ENCODE results near the gene MED22.

The MED22 gene

DNA sequence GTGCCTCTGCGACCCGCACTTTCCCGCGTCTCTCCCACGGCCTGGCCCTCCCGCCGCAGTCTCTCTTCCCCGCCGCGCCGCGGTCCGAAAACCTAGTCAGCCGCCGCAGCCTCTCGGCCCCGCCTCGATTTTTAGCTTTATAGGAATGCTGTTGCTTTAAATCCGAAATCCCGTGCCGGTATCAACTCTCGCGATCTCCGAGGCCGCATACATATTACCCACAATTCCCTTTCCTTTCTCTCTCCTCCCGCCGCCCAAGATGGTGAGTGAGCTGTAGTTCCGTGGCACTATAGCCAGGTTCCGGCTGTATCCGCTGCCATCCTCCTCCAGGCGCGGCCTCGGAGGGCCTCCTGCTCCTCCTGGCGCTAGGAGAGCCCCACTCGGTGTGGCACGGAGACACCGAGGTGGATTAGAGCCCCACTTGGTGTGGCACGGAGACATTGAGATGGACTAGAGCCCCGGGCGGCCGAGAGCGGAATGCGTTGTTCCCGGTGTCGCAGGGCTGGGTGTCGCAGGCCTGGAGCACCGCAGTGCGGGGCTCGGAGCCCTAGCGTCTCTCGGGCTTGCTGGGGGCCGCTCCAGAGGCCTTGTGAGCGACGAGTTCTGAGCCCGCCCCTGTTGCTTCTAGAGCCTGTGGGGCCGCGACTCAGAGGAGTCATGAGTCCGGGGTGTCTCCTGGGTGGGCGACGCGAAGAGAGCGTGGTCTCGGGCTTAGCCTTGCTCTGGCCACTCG is at the start of gene MED22, which contains the start of gene RPL7A:
TSS of gene MED22 (minus strand) at position 147 of the 733 bp plus-strand sequence. CDS start 1,469 bp downstream, outside the sequence.
TSS of gene RPL7A (plus strand) at position 234 of the 733 bp plus-strand sequence. CDS start at position 260, 26 bp downstream.
- TF ChIP-seq GATA3 (IDR thresholded peaks at IDR 0.05; ENCODE audit: low read depth, low read length) (no peak), GATA2 (IDR thresholded peaks at IDR 0.05; ENCODE audit: low read depth, low read length) (no peak)

DNA sequence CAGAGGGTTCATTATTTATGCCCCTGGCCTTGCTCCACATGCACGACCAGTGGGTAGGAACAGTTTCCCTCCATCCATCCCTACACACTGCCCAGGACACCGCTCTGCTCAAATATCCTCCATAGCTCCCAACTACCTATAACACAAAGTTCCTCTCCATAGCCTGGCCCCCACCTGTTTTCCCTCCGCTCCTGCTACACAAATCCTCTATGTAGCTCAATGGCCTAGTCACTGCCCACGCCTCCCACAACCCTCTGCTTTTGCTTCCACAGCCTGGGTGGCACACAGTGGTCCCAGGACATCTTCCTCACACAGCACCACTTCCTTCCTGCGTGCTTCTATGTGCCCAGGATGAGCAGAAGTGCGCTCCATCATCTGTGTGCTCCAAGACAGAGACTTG is 49.4 kb upstream of the MED22 start:
- TF ChIP-seq GATA3 (IDR thresholded peaks at IDR 0.05; ENCODE audit: low read depth, low read length): no peak
- no peak for TF ChIP-seq GATA2 (IDR thresholded peaks at IDR 0.05; ENCODE audit: low read depth, low read length)

DNA sequence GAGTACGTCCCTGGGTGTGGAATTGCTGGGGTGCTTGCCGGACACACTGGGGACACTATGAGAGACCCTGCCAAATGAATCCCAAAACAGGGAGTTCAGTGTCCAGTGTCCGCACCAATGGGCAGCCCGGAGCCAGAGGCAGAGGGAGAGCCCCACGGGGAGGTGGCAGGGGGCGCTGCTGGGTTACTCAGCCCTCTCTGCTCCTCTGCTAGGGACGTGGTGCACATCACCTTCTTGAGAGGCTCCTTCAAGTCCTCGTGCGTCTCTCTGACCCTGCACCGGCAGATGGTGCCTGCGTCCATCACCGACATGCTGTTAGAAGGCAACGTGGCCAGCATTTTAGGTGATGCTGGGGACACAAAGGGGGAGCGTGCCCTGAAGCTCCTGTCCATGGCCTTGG is 49.0 kb upstream of the MED22 start:
- TF ChIP-seq GATA2 (IDR thresholded peaks at IDR 0.05; ENCODE audit: low read depth, low read length) (no peak), GATA3 (IDR thresholded peaks at IDR 0.05; ENCODE audit: low read depth, low read length) (no peak)

DNA sequence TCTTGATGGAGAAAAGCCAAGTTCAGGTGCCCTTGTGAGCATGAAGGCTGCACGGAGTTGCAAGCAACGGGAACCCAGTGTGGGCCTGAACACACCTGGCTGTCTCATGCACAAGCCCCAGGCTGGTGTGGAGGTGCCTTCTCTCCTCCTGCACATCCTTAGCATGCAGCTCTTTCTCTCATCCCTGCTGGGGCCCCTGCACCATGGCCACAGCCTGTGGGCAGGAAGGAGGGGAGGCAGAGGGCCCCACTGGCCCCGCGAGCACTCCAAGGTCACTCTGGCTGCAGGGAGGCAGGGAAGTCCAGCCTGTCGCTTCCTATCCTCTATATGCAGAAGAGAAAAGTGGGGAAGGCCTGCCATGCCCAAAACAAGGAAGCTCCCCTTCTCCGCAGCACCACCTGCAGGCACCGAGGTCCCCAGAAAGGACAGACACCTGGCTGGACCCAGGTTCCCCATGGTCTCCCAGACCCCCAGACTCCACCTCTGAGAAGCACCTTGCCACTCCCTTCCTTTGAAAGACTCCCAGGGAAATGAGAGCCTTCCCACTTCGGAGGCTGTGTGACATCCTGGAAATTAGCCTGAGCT is 46.8 kb upstream of the MED22 start:
- TF ChIP-seq GATA2 (IDR thresholded peaks at IDR 0.05; ENCODE audit: low read depth, low read length) (no peak), GATA3 (IDR thresholded peaks at IDR 0.05; ENCODE audit: low read depth, low read length) (no peak)

DNA sequence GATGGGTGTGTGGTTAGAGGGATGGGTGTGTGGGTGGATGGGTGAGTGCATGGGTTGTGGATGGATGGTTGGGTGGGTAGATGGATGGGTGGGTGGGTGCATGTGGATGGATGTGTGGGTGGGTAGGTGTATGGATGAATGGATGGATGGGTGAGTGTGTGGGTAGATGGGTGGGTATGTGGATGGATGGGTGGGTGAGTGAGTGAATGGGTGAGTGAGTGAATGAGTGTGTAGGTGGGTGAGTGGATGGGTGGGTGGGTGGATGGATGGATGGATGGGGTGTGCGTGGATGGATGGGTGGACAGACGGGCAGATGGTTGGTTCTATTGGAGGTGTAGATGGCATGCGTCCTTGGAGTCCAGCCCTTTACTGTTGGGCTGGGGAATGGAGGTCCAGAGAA is 45.5 kb upstream of the MED22 start:
- no peak for TF ChIP-seq GATA2 (IDR thresholded peaks at IDR 0.05; ENCODE audit: low read depth, low read length)
- TF ChIP-seq GATA3 (IDR thresholded peaks at IDR 0.05; ENCODE audit: low read depth, low read length): no peak

DNA sequence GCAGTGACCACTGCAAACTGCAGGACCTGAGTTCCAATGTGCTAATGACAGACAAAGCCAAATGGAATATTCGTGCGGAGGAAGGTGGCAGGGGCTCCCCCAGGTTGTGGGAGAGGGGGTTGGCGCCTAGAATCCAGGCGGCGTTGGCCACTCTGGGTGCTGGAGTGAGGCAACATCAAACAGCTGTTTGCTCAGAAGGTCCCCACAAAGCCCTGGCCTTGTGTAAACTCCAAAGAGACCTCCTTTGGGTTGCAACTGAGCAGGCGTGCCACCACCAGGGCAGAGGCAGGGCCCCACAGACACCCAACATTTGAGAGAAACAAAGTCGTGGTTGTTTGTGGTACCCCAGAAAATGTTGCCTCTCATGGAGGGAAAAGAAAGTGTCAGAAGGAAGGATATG is 42.8 kb upstream of the MED22 start:
- TF ChIP-seq GATA3 (IDR thresholded peaks at IDR 0.05; ENCODE audit: low read depth, low read length) (no peak), GATA2 (IDR thresholded peaks at IDR 0.05; ENCODE audit: low read depth, low read length) (no peak)

DNA sequence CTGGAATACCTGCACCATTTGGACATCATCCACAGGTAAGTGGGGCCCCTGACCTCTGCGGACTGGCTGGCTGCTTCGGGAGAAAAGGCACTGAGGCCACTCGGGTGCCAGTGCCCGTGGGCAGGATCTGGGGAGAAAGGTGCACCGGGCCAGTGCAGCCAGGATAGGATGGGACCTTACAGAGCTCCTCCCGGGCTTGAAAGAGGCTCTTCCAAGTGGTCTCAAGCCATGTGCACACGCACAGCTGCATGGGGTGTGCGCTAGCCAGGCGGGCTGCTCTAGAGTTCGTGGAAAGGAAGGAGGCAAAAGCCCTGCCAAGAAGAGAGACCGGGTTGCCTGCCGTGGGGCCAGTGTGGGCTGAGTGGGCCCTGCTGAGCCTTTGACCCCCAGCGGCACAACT is 41.6 kb upstream of the MED22 start:
- no peak for TF ChIP-seq GATA3 (IDR thresholded peaks at IDR 0.05; ENCODE audit: low read depth, low read length)
- TF ChIP-seq GATA2 (IDR thresholded peaks at IDR 0.05; ENCODE audit: low read depth, low read length): no peak

DNA sequence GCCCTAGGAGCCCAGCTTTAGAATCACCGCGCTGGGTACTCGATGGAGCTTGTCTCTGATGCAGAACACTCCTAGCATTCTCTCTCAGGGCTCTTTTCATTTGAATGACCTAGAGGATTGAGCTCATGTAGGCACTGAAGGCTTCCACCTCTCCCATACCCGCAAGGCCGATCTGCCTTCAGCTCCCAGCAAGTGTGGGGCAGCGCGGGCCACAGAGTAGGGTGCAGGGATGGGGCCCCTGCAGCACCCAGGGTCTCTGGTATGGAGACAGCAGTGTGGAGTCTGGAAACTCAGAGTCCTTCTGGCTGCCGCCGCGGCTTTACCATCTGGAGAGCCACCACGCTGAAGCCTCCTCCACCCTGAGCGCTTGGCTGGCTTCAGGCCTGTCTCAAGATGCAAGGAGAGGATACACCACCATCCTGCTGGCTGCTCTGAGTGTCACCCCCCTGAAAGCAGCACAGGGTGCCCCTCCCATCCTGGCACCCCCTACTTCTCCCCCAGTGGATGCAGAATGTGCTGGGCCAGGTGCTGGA is 41.2 kb upstream of the MED22 start:
- TF ChIP-seq GATA3 (IDR thresholded peaks at IDR 0.05; ENCODE audit: low read depth, low read length) (no peak), GATA2 (IDR thresholded peaks at IDR 0.05; ENCODE audit: low read depth, low read length) (no peak)

DNA sequence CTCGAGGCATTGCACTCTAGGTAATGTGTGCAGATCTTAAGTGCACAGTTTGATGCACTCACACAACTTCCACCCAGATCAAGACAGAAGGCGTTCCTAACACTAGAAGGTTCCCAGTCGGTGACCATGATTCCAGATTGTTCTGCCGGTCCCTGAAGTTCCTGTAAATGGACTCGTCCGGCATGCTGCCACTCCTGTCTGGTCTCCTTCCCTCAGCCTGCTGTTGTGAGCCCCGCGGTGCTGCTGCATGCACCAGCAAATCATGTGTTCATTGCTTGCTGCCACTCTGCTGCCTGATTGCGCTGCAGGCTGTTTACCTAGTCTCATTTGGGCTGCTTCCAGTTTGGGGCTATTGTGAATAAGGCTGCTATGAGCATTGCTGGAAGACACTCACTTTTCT is 39.7 kb upstream of the MED22 start:
- TF ChIP-seq GATA3 (IDR thresholded peaks at IDR 0.05; ENCODE audit: low read depth, low read length) (no peak), GATA2 (IDR thresholded peaks at IDR 0.05; ENCODE audit: low read depth, low read length) (no peak)

DNA sequence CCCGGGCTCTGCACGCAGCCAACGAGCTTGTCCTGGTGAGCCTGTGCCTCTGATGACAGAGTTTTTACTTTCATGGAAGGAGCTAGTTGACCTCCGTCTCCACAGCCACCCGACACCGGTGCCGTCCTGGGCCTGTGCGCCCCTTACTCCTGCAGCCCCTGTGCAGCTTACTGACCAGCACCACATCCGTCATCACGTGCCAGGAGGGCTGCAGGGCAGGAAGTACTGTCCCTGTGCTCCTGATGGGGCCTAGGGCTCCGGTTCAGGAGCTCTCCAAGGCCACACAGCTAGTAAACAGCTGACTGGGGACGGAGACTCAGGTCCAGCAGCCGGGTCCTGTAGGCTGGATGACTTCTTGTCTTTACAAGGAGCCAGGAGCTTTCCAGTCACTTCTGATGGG is 38.4 kb upstream of the MED22 start:
- TF ChIP-seq GATA2 (IDR thresholded peaks at IDR 0.05; ENCODE audit: low read depth, low read length) (no peak), GATA3 (IDR thresholded peaks at IDR 0.05; ENCODE audit: low read depth, low read length) (no peak)

DNA sequence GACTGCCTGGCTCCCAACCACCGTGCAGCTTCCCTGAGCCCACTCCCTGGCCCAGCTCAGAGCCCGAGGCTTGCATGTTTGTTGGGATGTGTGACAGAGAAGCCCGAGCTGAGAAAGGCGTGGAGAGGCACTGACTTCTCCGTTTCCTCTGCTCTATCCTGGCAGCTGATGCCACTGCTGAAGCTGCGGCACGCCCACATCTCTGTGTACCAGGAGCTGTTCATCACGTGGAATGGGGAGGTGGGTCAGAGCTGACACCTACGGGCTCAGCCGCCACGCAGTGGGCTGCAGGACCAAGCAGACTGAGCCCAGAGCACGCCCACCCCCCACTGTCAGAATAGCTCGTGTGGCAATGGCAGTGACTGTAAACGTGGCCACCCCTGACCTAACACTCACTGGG is 37.5 kb upstream of the MED22 start:
- TF ChIP-seq GATA3 (IDR thresholded peaks at IDR 0.05; ENCODE audit: low read depth, low read length) (no peak), GATA2 (IDR thresholded peaks at IDR 0.05; ENCODE audit: low read depth, low read length) (no peak)

DNA sequence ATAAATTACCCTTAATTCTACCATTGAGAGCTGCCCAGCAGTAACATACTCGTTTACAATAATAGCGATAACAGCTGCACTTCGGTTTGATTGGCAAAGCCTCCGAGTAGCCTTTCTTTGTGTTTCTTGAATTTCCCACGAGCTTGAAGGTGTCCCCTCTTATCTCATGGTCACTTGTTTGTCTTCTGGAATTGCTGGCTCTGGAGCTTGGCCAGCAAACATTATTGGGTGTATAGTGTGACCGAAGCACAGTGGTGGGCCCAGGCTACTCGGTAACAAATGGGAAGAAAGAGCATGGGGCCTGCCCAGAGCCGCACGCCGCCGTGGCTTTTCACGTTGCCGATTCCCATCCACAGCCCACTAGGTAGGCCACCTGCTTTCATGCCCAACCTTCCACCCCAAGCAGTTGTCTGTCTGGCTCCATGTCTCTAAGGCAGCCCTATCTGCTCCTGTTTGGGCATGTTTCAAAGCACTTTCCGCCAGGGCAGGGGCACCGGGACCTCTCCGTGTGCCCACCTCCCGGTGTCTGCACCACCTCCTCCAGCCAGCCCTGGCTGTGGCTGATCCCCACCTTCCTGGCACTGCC is 36.9 kb upstream of the MED22 start:
- TF ChIP-seq GATA2 (IDR thresholded peaks at IDR 0.05; ENCODE audit: low read depth, low read length): no peak
- TF ChIP-seq GATA3 (IDR thresholded peaks at IDR 0.05; ENCODE audit: low read depth, low read length): no peak

DNA sequence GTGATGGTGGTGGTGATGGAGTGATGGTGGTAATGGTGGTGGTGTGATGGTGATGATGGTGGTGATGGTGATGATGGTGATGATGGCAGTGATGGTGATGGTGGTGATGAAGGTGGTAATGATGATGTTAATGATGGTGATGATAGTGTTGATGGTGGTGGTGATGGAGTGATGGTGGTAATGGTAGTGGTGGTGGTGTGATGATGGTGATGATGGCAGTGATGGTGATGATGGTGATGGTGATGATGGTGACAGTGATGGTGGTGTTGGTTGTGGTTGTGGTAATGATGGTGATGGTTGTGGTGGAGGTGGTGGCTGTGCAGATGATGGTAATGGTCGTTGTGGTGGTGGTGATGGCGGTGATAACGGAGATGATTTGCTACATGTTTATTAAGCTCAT is 35.5 kb upstream of the MED22 start:
- TF ChIP-seq GATA2 (IDR thresholded peaks at IDR 0.05; ENCODE audit: low read depth, low read length): no peak
- no peak for TF ChIP-seq GATA3 (IDR thresholded peaks at IDR 0.05; ENCODE audit: low read depth, low read length)

DNA sequence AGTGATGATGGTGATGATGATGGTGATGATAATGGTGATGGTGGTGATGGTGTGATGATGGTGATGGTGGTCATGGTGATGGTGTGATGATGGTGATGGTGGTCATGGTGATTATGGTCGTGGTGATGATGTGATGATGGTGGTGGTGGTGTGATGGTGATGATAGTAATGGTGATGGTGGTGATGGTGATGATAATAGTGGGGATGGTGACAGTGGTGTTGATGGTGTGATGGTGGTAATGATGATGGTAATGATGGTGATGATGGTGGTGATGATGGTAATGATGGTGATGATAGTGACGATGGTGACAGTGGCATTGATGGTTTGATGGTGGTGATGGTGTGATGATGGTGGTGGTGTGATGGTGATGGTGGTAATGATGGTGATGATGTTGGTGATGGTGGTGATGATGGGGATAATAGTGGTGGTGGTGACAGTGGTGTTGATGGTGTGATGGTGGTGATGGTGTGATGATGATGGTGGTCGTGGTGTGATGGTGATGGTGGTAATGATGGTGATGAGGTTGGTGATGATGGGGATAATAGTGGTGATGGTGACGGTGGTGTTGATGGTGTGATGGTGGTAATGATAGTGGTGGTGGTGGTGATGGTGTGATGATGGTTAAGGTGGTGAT is 34.7 kb upstream of the MED22 start:
- no peak for TF ChIP-seq GATA2 (IDR thresholded peaks at IDR 0.05; ENCODE audit: low read depth, low read length)
- no peak for TF ChIP-seq GATA3 (IDR thresholded peaks at IDR 0.05; ENCODE audit: low read depth, low read length)

All from SH-SY5Y (cell line).